ENCODE results near the gene HDAC9. TPM values are rescaled to one million over a fixed set of nuclear protein-coding genes. Genes with fewer than 3 reads are reported as not detected.

HDAC9 gene
- total and polyA plus RNA-seq, 2 donors: 4.8 to 12.2 TPM

GRCh38 chr7:18663321-18663720 lies 167.8 kb downstream of the HDAC9 start:
- Histone ChIP-seq H3K27ac (ENCODE audit: low read depth in 1 of 2, low read length in 1 of 2) (no peak overlapping the region), H3K36me3 (ENCODE audit: control insufficient read depth in 2 of 2, insufficient read depth in 2 of 2, low read length in 1 of 2) (no peaks in the 10 kb centered on the region), H3K4me1 (ENCODE audit: control insufficient read depth in 2 of 2, insufficient read depth in 2 of 2, low read length in 2 of 2) (no peaks in the 10 kb centered on the region), H3K27me3 (ENCODE audit: control insufficient read depth in 2 of 2, insufficient read depth in 1 of 2, low read length in 1 of 2) (no peaks in the 10 kb centered on the region), H3K4me3 (ENCODE audit: low read length in 2 of 2) (no peak overlapping the region), H3K9me3 (ENCODE audit: control insufficient read depth in 2 of 2, insufficient read depth in 1 of 2, low read length in 1 of 2) (no peaks in the 10 kb centered on the region)
- 71% methylated on average over 7 of the region's 7 CpGs for WGBS
- DNase-seq (ENCODE audit: low read depth in 6 of 9, low spot score in 9 of 9): no peak

GRCh38 chr7:18666107-18666728 lies 170.7 kb downstream of the HDAC9 start:
- peak; percentile 49 to 86 (median 65) for DNase-seq (ENCODE audit: low read depth in 6 of 9, low spot score in 9 of 9)
- no peak overlapping the region for H3K27ac ChIP-seq (ENCODE audit: low read depth in 1 of 2, low read length in 1 of 2)

GRCh38 chr7:18667466-18667865 lies 171.9 kb downstream of the HDAC9 start:
- Histone ChIP-seq H3K36me3 (ENCODE audit: control insufficient read depth in 2 of 2, insufficient read depth in 2 of 2, low read length in 1 of 2) (no peaks in the 10 kb centered on the region), H3K4me1 (ENCODE audit: control insufficient read depth in 2 of 2, insufficient read depth in 2 of 2, low read length in 2 of 2) (no peaks in the 10 kb centered on the region), H3K27ac (ENCODE audit: low read depth in 1 of 2, low read length in 1 of 2) (no peak overlapping the region), H3K27me3 (ENCODE audit: control insufficient read depth in 2 of 2, insufficient read depth in 1 of 2, low read length in 1 of 2) (no peaks in the 10 kb centered on the region), H3K4me3 (ENCODE audit: low read length in 2 of 2) (no peak overlapping the region), H3K9me3 (ENCODE audit: control insufficient read depth in 2 of 2, insufficient read depth in 1 of 2, low read length in 1 of 2) (no peaks in the 10 kb centered on the region)
- 94% methylated on average over 1 of the region's 1 CpG for WGBS
- DNase-seq (ENCODE audit: low read depth in 6 of 9, low spot score in 9 of 9): no peak

More at GRCh38 chr7:18666107-18666728, 170.7 kb downstream of the HDAC9 start:
- Histone ChIP-seq H3K27me3 (ENCODE audit: control insufficient read depth in 2 of 2, insufficient read depth in 1 of 2, low read length in 1 of 2) (no peaks in the 10 kb centered on the region), H3K9me3 (ENCODE audit: control insufficient read depth in 2 of 2, insufficient read depth in 1 of 2, low read length in 1 of 2) (no peaks in the 10 kb centered on the region), H3K4me1 (ENCODE audit: control insufficient read depth in 2 of 2, insufficient read depth in 2 of 2, low read length in 2 of 2) (no peaks in the 10 kb centered on the region), H3K36me3 (ENCODE audit: control insufficient read depth in 2 of 2, insufficient read depth in 2 of 2, low read length in 1 of 2) (no peaks in the 10 kb centered on the region), H3K4me3 (ENCODE audit: low read length in 2 of 2) (no peak overlapping the region)
- 20% methylated on average over 4 of the region's 4 CpGs for WGBS

- WGBS: 86% methylated on average over 5 of the region's 5 CpGs
- no peaks in the 10 kb centered on the region for H3K36me3 ChIP-seq (ENCODE audit: control insufficient read depth in 2 of 2, insufficient read depth in 2 of 2, low read length in 1 of 2)
- no peak overlapping the region for H3K27ac ChIP-seq (ENCODE audit: low read depth in 1 of 2, low read length in 1 of 2)
- no peaks in the 10 kb centered on the region for H3K4me1 ChIP-seq (ENCODE audit: control insufficient read depth in 2 of 2, insufficient read depth in 2 of 2, low read length in 2 of 2)
- no peak overlapping the region for H3K4me3 ChIP-seq (ENCODE audit: low read length in 2 of 2)
- no peak for DNase-seq (ENCODE audit: low read depth in 6 of 9, low spot score in 9 of 9)
- H3K27me3 ChIP-seq (ENCODE audit: control insufficient read depth in 2 of 2, insufficient read depth in 1 of 2, low read length in 1 of 2): no peaks in the 10 kb centered on the region
- H3K9me3 ChIP-seq (ENCODE audit: control insufficient read depth in 2 of 2, insufficient read depth in 1 of 2, low read length in 1 of 2): no peaks in the 10 kb centered on the region
These were observed 175.6 kb downstream of the HDAC9 start for GRCh38 chr7:18671176-18671575.

DNA sequence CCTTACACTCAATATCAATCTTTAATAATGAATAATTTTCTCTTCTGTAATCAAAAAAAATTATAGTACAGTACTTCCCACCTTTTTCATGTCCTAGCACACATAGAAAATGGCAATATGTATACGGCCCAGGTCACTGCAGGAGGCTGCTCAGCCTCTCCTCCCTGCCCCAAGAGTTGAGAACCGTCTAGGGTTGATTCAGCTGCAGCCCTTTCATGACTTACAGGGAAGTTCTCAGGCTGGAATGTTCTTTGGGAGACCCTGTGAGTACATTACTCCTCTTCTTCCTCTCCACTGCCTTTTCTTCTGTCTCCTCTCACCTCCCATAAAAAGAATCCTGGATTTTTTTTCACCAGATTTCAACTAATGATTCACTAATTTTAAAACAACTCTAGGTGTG lies 180.0 kb downstream of the HDAC9 start:
- no peak overlapping the region for H3K4me3 ChIP-seq (ENCODE audit: low read length in 2 of 2)
- WGBS: 93% methylated on average over 2 of the region's 2 CpGs
- H3K27ac ChIP-seq (ENCODE audit: low read depth in 1 of 2, low read length in 1 of 2): no peak overlapping the region
- H3K27me3 ChIP-seq (ENCODE audit: control insufficient read depth in 2 of 2, insufficient read depth in 1 of 2, low read length in 1 of 2): no peaks in the 10 kb centered on the region
- no peak for DNase-seq (ENCODE audit: low read depth in 6 of 9, low spot score in 9 of 9)
- no peaks in the 10 kb centered on the region for H3K4me1 ChIP-seq (ENCODE audit: control insufficient read depth in 2 of 2, insufficient read depth in 2 of 2, low read length in 2 of 2)
- no peaks in the 10 kb centered on the region for H3K36me3 ChIP-seq (ENCODE audit: control insufficient read depth in 2 of 2, insufficient read depth in 2 of 2, low read length in 1 of 2)
- H3K9me3 ChIP-seq (ENCODE audit: control insufficient read depth in 2 of 2, insufficient read depth in 1 of 2, low read length in 1 of 2): no peaks in the 10 kb centered on the region

DNA sequence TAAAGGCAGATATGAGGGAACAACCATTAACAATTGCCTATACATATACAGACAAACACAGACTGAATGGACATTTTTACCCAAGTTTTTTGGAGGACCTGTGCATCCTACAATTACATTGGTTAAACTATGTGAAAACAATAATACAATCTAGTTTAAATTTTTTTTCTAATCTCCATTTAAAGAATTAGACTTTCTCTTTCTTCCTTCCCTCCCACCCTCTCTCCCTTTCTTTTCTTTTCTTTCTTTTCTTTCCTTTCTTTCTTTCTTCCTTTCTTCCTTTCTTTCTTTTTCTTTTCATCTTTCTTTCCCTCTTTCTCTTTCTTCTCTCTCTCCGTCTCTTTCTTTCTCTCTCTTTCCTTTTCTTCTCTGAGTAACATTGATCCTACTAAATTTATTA lies 183.7 kb downstream of the HDAC9 start:
- Histone ChIP-seq H3K36me3 (ENCODE audit: control insufficient read depth in 2 of 2, insufficient read depth in 2 of 2, low read length in 1 of 2) (no peaks in the 10 kb centered on the region), H3K9me3 (ENCODE audit: control insufficient read depth in 2 of 2, insufficient read depth in 1 of 2, low read length in 1 of 2) (no peaks in the 10 kb centered on the region), H3K4me1 (ENCODE audit: control insufficient read depth in 2 of 2, insufficient read depth in 2 of 2, low read length in 2 of 2) (no peaks in the 10 kb centered on the region), H3K27ac (ENCODE audit: low read depth in 1 of 2, low read length in 1 of 2) (no peak overlapping the region), H3K4me3 (ENCODE audit: low read length in 2 of 2) (no peak overlapping the region), H3K27me3 (ENCODE audit: control insufficient read depth in 2 of 2, insufficient read depth in 1 of 2, low read length in 1 of 2) (no peaks in the 10 kb centered on the region)
- no peak for DNase-seq (ENCODE audit: low read depth in 6 of 9, low spot score in 9 of 9)
- WGBS: 96% methylated on average over 1 of the region's 1 CpG

DNA sequence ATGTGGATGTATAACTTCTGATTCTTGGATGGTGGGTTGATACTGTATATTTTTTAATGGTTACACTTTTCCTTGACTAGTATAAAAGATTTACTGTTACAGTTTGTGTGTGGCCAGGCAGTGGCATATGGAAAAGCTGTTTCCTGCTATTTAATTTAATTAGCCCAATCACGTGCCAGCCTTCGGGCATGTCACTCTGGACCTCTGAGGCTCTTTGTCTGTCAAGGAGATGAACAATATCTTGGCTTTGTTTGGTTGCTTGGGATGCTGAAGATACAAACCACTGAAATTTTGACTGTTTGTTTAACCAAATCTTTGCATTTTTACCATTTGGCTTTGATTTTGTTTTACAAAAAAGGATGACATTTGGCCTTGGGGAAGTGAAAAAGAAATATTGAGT lies 185.0 kb downstream of the HDAC9 start:
- no peak overlapping the region for H3K27ac ChIP-seq (ENCODE audit: low read depth in 1 of 2, low read length in 1 of 2)

GRCh38 chr7:18684916-18685315 lies 189.4 kb downstream of the HDAC9 start:
- H3K36me3 ChIP-seq (ENCODE audit: control insufficient read depth in 2 of 2, insufficient read depth in 2 of 2, low read length in 1 of 2): no peaks in the 10 kb centered on the region
- no peaks in the 10 kb centered on the region for H3K9me3 ChIP-seq (ENCODE audit: control insufficient read depth in 2 of 2, insufficient read depth in 1 of 2, low read length in 1 of 2)
- 4% methylated on average over 1 of the region's 1 CpG for whole genome bisulfite sequencing
- H3K27me3 ChIP-seq (ENCODE audit: control insufficient read depth in 2 of 2, insufficient read depth in 1 of 2, low read length in 1 of 2): no peaks in the 10 kb centered on the region
- H3K4me1 ChIP-seq (ENCODE audit: control insufficient read depth in 2 of 2, insufficient read depth in 2 of 2, low read length in 2 of 2): no peaks in the 10 kb centered on the region
- no peak overlapping the region for H3K4me3 ChIP-seq (ENCODE audit: low read length in 2 of 2)
- DNase-seq (ENCODE audit: low read depth in 6 of 9, low spot score in 9 of 9): no peak
- no peak overlapping the region for H3K27ac ChIP-seq (ENCODE audit: low read depth in 1 of 2, low read length in 1 of 2)

More for the DNA sequence above, 185.0 kb downstream of the HDAC9 start:
- H3K4me1 ChIP-seq (ENCODE audit: control insufficient read depth in 2 of 2, insufficient read depth in 2 of 2, low read length in 2 of 2): no peaks in the 10 kb centered on the region
- H3K27me3 ChIP-seq (ENCODE audit: control insufficient read depth in 2 of 2, insufficient read depth in 1 of 2, low read length in 1 of 2): no peaks in the 10 kb centered on the region
- no peaks in the 10 kb centered on the region for H3K9me3 ChIP-seq (ENCODE audit: control insufficient read depth in 2 of 2, insufficient read depth in 1 of 2, low read length in 1 of 2)
- DNase-seq (ENCODE audit: low read depth in 6 of 9, low spot score in 9 of 9): no peak
- 92% methylated on average over 2 of the region's 2 CpGs for WGBS
- H3K36me3 ChIP-seq (ENCODE audit: control insufficient read depth in 2 of 2, insufficient read depth in 2 of 2, low read length in 1 of 2): no peaks in the 10 kb centered on the region
- no peak overlapping the region for H3K4me3 ChIP-seq (ENCODE audit: low read length in 2 of 2)

DNA sequence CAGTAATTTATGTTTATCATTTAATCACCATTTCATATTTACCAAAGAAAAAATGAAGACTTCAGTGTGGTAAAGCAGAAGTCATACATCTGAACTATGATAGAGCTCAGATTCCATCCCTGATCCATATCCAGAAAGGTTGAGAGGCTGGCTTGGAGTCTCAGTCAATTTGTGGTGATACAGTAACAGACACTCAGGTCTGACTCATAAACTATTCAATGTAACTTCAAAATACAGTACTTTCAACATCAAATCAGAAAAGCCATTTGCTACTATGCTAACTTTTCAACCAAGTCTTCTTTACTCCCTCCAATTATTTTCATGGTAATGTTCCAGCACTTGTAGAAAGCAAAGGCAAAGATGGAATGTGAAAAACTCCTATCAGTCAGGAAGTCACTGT lies 190.4 kb downstream of the HDAC9 start:
- no peak for DNase-seq (ENCODE audit: low read depth in 6 of 9, low spot score in 9 of 9)
- no peaks in the 10 kb centered on the region for H3K27me3 ChIP-seq (ENCODE audit: control insufficient read depth in 2 of 2, insufficient read depth in 1 of 2, low read length in 1 of 2)

More for the DNA sequence above, 190.4 kb downstream of the HDAC9 start:
- H3K27ac ChIP-seq (ENCODE audit: low read depth in 1 of 2, low read length in 1 of 2): no peak overlapping the region
- H3K4me3 ChIP-seq (ENCODE audit: low read length in 2 of 2): no peak overlapping the region
- H3K9me3 ChIP-seq (ENCODE audit: control insufficient read depth in 2 of 2, insufficient read depth in 1 of 2, low read length in 1 of 2): no peaks in the 10 kb centered on the region
- no peaks in the 10 kb centered on the region for H3K4me1 ChIP-seq (ENCODE audit: control insufficient read depth in 2 of 2, insufficient read depth in 2 of 2, low read length in 2 of 2)
- H3K36me3 ChIP-seq (ENCODE audit: control insufficient read depth in 2 of 2, insufficient read depth in 2 of 2, low read length in 1 of 2): no peaks in the 10 kb centered on the region
